Prostate gland (tissue), 2 donors: ENCODE measurements around the gene TGM1.

Experiments
- CTCF ChIP-seq, 4 experiments: fragments of 200-600 bp in 2 of 4; fragments of 450-650 bp in 2 of 4; sonication (generic) in 2 of 4; IDR thresholded peaks; 1 replicate in 3 of 4; 2 replicates in 1 of 4; pipeline ENCODE4 v1.5.1; 2016 to 2019; ENCODE audit warnings: antibody characterized with exemption in 4 of 4, mild to moderate bottlenecking in 2 of 4, moderate library complexity in 2 of 4
- POLR2A ChIP-seq: fragments of 450-650 bp; IDR thresholded peaks from one replicate; pipeline ENCODE4 v1.6.1; 2016; ENCODE audit warnings: antibody characterized with exemption, mild to moderate bottlenecking
- POLR2AphosphoS5 ChIP-seq: sonication (generic); formaldehyde crosslinking; IDR thresholded peaks from one replicate; pipeline ENCODE4 v1.6.1; 2017; ENCODE audit warnings: antibody characterized with exemption

GRCh38 chr14:24250354-24250753 is 12.6 kb downstream of the TGM1 start:
- TF ChIP-seq CTCF (IDR thresholded peaks at IDR 0.05) (no peak), POLR2A (no peak), POLR2AphosphoS5 (no peak)
